Activated CD8-positive, alpha-beta memory T cell treated with anti-CD3 and anti-CD28 coated beads, Interleukin-2, amount 50 U/mL, for 24 hours (primary cell): Measurements from ENCODE around the gene NDUFAF8.

Experiments
- DNase-seq: peaks from one replicate; pipeline ENCODE4 v3.0.0-alpha.2; 2020; ENCODE audit errors: extremely low read depth

NDUFAF8 gene

GRCh38 chr17:81273698-81274470 is 34.8 kb downstream of the NDUFAF8 start:
- no peak for DNase-seq

- no peak for DNase-seq
Measured at GRCh38 chr17:81274471-81274855, 35.3 kb downstream of the NDUFAF8 start.

GRCh38 chr17:81276781-81277180 is 37.7 kb downstream of the NDUFAF8 start:
- DNase-seq: no peak

GRCh38 chr17:81277421-81277820 is 38.3 kb downstream of the NDUFAF8 start:
- DNase-seq: no peak

- no peak for DNase-seq
Measured at GRCh38 chr17:81277946-81278693, 39.0 kb downstream of the NDUFAF8 start.

- DNase-seq: no peak
Measured at GRCh38 chr17:81278831-81279230, 39.7 kb downstream of the NDUFAF8 start.

- DNase-seq: no peak
Measured at GRCh38 chr17:81279278-81280275, 40.5 kb downstream of the NDUFAF8 start.

GRCh38 chr17:81280571-81280970 is 41.5 kb downstream of the NDUFAF8 start:
- no peak for DNase-seq

- DNase-seq: no peak
Measured at GRCh38 chr17:81282141-81282540, 43.0 kb downstream of the NDUFAF8 start.

GRCh38 chr17:81282876-81283275 is 43.8 kb downstream of the NDUFAF8 start:
- no peak for DNase-seq

GRCh38 chr17:81285179-81285878 is 46.2 kb downstream of the NDUFAF8 start:
- DNase-seq: peak; percentile 39

GRCh38 chr17:81285894-81286293 is 46.8 kb downstream of the NDUFAF8 start:
- no peak for DNase-seq

- DNase-seq: no peak
Measured at GRCh38 chr17:81286491-81287145, 47.5 kb downstream of the NDUFAF8 start.

GRCh38 chr17:81287152-81287551 is 48.0 kb downstream of the NDUFAF8 start:
- DNase-seq: no peak

GRCh38 chr17:81287741-81288430 is 48.8 kb downstream of the NDUFAF8 start:
- DNase-seq: no peak

GRCh38 chr17:81288715-81289114 is 49.6 kb downstream of the NDUFAF8 start:
- no peak for DNase-seq

- DNase-seq: no peak
Measured at GRCh38 chr17:81289627-81290026, 50.5 kb downstream of the NDUFAF8 start.

- no peak for DNase-seq
Measured at GRCh38 chr17:81290230-81290629, 51.1 kb downstream of the NDUFAF8 start.
